GM19099 (cell line): Measurements from ENCODE around the gene LRMDA.

ENCODE experiments used
- POLR2A ChIP-seq: IDR thresholded peaks from 3 replicates; pipeline ENCODE4 v1.6.1; 2011; ENCODE audit warnings: low read depth; ENCODE audit not compliant: insufficient read length; ENCODE audit errors: extremely low read depth

The LRMDA gene

GRCh38 chr10:76230921-76231285 is 799.5 kb downstream of the LRMDA start:
- no peak for TF ChIP-seq POLR2A

GRCh38 chr10:76231286-76231934 is 800.0 kb downstream of the LRMDA start:
- TF ChIP-seq POLR2A = no peak

DNA sequence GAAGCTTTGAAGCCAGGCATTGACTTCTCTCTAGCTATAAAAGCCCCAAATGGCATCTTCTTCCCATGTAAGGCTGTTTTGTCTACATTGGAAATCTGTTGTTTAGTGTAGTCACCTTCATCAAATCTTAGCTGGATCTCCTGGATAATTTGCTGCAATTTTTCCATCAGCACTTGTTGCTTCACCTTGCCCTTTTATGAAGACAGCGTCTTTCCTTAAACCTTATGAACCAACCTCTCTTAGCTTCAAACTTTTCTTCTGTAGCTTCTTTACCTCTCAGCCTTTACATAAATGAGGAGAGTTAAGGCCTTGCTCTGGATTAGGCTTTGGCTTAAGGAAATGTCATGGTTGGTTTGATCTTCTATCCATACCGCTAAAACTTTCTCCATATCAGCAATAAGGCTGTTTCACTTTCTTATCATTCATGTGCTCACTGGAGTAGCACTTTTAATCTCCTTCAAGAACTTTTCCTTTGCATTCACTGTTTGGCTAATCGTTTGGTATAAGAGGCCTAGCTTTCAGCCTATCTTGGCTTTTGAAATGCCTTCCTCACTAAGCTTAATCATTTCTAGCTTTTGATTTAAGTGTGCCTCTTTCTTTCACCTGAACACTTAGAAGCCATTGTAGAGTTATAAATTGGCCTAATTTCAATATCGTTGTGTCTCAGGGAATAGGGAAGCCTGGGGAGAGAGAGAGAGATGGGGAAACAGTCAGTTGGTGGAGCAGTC is 803.2 kb downstream of the LRMDA start:
- TF ChIP-seq POLR2A = no peak

- TF ChIP-seq POLR2A = no peak
Measured at GRCh38 chr10:76236356-76236755, 804.9 kb downstream of the LRMDA start.

- no peak for TF ChIP-seq POLR2A
Measured at GRCh38 chr10:76242956-76243355, 811.5 kb downstream of the LRMDA start.

DNA sequence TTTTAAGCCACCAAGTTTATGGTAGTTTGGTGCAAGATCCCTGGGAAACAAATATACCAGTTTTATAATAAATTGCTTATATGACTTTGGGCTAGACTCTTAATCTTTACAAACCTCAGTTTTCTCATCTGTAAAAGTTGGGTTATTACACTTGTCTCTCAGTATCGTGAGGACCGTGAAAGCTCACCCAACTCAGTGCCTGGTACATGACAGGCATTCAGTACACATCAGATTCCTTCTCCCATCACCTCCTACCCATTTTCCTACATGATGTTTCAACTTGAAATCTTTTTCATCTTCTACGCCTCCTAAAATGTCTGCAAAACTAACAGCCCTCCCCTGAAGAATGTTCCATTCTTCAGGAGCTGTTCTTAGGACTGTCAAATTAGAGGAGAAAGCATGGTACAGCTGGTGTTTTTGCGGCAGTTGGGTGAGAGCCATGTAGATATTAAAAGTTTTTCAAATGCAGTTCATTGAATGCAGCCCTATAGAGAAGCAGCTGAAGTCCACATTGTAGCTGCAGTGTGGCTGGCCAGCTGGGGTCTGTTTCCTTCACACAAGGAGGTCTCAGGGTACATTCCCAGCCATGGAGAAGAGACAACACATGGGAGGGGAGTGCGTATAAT is 812.8 kb downstream of the LRMDA start:
- TF ChIP-seq POLR2A = no peak

DNA sequence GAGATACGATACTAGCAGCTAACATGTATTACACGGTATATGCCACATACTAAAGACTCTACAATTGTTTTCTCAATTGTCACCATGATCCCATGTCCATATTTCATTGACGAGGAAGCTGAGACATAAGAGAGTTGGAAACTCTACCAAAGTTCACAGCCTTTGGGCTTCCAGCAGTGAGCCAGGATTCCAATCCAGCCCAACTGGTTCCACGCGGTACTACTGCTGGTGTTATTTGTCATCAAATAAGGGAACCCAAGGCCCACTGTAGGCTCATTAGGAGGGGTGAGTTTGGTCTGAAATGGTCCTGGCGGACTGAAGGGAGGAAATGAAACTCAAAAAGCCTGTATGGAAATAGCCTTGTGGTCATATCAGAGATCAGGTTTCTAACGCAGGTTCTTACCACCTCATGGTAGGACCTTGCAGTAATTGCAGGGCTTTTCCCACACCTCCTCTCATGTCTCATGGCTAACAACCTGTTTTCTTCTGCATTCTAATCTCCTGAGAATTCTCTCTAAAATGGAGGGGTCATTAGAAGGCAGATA is 814.6 kb downstream of the LRMDA start:
- no peak for TF ChIP-seq POLR2A

DNA sequence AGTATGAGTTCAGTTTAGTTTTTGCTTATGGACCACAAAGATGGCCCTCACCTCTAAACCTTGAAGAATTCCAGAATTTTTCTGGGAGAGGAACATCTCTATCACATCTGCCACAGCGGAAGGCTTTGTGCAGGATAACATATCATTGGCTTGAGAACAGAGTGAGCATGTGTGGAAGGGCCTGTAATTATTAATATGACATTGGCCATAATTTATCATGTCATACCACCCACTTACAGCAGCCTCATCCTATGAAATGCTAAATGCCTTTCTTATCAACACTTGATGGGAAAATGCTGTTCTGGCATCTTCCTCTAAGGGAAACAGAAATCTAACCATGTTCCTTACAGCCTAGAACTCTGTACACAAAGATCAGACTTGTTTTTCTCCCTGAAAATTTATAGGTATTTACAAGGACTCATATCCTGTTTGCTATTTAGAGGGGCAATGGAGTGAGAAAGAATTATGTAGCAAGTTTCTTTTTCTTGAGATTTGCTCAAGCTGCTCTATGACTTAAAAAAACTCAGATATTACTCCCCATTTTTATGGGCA is 817.3 kb downstream of the LRMDA start:
- no peak for TF ChIP-seq POLR2A

DNA sequence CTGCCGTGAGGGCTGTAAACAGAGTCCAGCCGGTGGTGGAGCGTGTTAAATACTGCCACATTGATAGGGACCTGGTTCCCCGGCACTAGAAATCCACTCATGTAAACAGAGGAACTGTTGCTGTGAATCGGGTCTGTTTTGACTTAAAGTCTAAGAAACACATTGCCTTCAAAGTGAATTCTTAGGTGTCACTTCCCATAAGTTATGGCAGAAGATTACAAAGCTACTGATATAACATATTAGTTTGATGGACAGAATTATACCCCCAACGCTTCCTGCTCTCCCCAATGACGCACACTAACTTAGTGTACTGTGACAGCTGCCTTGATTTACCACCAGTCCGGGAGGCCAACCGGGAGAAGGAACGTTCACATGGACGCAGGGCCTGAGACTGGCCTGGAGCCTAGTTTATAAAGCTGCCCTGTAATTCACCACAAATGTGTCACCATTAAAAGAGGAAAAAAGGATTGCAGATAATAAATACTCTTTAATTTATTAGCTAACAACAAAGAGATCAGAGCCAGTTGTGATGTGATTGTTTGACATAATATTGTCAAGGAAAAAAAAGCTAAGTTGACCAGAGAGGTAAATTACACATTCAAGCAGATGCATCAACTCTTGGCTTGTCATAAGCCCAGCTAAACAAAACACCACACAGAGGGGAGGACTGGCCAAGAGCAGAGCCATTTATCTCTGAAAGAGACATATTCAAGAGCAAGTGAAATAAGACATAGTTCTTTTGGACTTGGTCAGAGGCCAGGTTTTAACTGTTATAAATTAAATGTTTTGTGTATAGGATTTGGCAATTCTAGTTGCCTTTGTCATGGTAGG is 820.6 kb downstream of the LRMDA start:
- TF ChIP-seq POLR2A = no peak

- TF ChIP-seq POLR2A = no peak
Measured at GRCh38 chr10:76252733-76253132, 821.3 kb downstream of the LRMDA start.

DNA sequence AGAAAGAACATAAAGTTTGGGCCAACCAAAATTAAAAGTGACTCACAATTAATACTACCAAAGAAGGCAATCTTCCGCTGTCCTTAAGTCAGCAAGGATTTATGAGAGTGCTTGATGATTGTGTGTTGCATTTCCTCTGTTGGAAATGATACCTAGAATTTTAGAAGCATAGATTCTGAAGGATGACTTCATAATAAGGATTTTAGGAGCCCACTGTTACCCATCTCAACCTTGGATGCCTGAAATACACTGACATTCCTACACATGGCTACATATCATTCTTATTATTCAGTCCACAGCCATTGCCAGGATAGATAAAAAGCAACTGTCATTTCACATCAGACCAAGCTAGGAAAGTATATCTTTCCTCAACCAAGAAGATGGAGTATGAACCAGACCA is 823.8 kb downstream of the LRMDA start:
- no peak for TF ChIP-seq POLR2A

DNA sequence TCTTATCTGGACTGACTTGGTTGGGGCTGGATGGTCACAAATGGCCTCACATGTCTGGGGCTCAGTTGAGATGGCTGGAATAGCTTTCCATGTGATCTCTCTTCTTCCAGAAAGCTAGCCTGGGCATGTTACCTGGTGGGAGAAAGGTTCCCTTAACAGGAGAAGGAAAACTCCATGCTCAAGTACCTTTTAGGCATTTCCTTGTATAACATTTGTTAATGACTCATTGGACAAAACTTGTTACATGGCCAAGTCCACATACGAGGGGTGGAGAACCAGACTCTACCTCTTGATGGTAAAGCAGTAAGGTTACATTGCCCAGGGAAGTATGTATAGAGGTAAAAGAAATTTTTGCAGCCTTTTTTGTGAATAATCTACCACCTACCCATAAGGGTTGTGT is 826.4 kb downstream of the LRMDA start:
- TF ChIP-seq POLR2A = no peak

- no peak for TF ChIP-seq POLR2A
Measured at GRCh38 chr10:76265441-76266113, 834.2 kb downstream of the LRMDA start.

DNA sequence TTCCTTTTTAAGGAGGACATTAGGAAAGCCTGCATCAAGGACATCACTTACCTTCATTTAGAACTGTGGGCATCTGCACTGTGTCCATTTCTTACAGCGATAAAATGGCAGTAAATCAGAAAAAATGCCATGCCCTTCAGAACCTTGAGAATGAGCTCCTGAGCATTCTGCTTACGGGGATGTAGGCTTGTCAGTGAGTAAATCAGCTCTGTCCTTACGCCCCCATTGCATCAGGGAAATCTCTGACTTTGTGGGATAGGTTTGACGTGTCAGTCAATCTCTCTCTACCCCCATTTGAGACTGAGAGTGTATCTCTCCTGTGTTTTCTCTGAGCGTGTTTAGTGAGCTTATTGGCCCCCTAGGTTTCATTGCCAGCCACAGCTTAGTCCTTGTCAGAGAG is 837.1 kb downstream of the LRMDA start:
- TF ChIP-seq POLR2A = no peak
